ENCODE results near the gene SLC26A8. TPM values are rescaled to one million over a fixed set of nuclear protein-coding genes. Genes with fewer than 3 reads are reported as not detected.
A peak's percentile ranks its signal among the peaks of the same experiment; 100 is the strongest.

The SLC26A8 gene
- total and polyA plus RNA-seq, 2 of the 13 experiments (the other 11 are each of a cell fraction or from before 2014, with no cell fraction given) = 0.46 TPM; not detected in 1

GRCh38 chr6:35967076-35967774 is 57.2 kb downstream of the SLC26A8 start (continued):
- no peak for TF ChIP-seq HBP1 (CRISPR knock-in tag; IDR thresholded peaks at IDR 0.05; ENCODE audit: low read depth)
- peak; percentile 56; the same call in 1 of the 2 replicates for TF ChIP-seq SIX4 (CRISPR knock-in tag; IDR thresholded peaks at IDR 0.05)
- TF ChIP-seq TOPORS (CRISPR knock-in tag; IDR thresholded peaks at IDR 0.05) = peak; percentile 37; the same call in 1 of the 2 replicates
- TF ChIP-seq ZNF329 (CRISPR knock-in tag; IDR thresholded peaks at IDR 0.05; ENCODE audit: low read depth) = no peak
- TF ChIP-seq IRF2 (CRISPR knock-in tag; IDR thresholded peaks at IDR 0.05) = peak; percentile 32; the same call in 1 of the 2 replicates
- no peak for TF ChIP-seq CBX5 (CRISPR knock-in tag; IDR thresholded peaks at IDR 0.05; ENCODE audit: borderline replicate concordance)
- no peak for TF ChIP-seq ZNF552 (CRISPR knock-in tag; IDR thresholded peaks at IDR 0.05; ENCODE audit: borderline replicate concordance)
- no peak for TF ChIP-seq ZNF713 (CRISPR knock-in tag; IDR thresholded peaks at IDR 0.05)
- no peak for TF ChIP-seq ZBTB38 (CRISPR knock-in tag; IDR thresholded peaks at IDR 0.05)
- no peak for TF ChIP-seq ZNF207 (IDR thresholded peaks at IDR 0.05; ENCODE audit: borderline replicate concordance)
- peak; percentile 14; the same call in 1 of the 2 replicates for TF ChIP-seq FOXK1 (CRISPR knock-in tag; IDR thresholded peaks at IDR 0.05; ENCODE audit: borderline replicate concordance, low read depth)
- no peak for TF ChIP-seq DPF2 (CRISPR knock-in tag; IDR thresholded peaks at IDR 0.05; ENCODE audit: borderline replicate concordance, low read depth)
- TF ChIP-seq ZNF142 (CRISPR knock-in tag; IDR thresholded peaks at IDR 0.05) = no peak
- TF ChIP-seq ZNF335 (CRISPR knock-in tag; IDR thresholded peaks at IDR 0.05) = no peak
